Measurements from ENCODE around the gene ZNF732.

DNA sequence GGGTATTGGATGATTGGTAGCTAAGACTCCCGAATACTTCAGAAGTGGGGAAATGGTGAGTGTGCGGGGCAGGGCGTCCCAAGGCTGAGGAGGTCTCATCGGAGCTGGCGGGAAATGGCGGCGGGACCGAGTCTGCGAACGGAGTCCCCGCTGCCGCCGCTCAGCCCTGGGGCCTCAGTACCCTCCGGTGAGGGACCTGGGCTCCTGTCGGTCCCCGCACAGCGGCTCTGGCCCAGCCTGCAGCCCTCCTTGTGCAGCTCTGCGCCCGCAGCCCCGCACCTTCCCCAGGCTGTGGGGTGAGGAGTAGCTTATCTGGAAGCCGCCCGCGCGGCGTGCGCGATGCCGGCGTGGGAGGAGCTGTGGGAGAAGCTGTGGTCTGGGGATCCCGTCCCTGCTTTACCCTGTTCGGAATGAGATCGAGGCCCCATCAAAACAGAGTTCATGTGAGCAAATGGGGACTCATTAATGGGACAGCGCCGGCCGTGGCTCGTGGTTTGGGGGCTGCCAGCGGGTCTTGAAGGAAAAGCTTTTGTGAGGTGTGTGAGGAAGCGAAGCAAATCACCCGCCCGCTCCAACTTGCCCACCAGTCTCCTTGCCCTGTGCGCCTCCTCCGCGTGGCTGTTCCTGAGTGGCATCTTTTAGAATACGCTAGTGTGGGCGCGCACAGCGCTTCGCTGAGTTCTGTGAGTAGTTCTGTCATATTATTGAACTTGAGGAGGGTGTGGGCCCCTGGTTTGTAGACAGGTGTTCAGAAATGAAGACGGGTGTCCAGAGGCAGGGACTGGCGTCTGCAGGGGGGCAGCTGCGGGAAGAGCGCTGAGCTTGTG lies 32.9 kb upstream of the ZNF732 start:
- no peak for TF ChIP-seq TAF1 (IDR thresholded peaks at IDR 0.05; ENCODE audit: low read depth, low read length)
- no peak for TF ChIP-seq SPI1 (IDR thresholded peaks at IDR 0.05; ENCODE audit: low read depth, low read length)
- TF ChIP-seq POLR2A (IDR thresholded peaks at IDR 0.05; ENCODE audit: low read depth, low read length), result no peak; the same call in 1 of the 2 replicates
